DND-41 (cell line): Measurements from ENCODE around the gene RIOK2.

ENCODE experiments used
- ATAC-seq: fragments of 200-7000 bp; cut with Tn5 transposase; 3 replicates; pipeline ENCODE4 v1.9.1; 2021; ENCODE audit warnings: low read depth; ENCODE audit not compliant: insufficient read depth
- DNase-seq: peaks from one replicate; pipeline ENCODE4 v3.0.0-alpha.2; 2020
- H2AFZ ChIP-seq: 2 replicates; pipeline ENCODE4 v1.6.0; 2012; ENCODE audit warnings: low read depth, low read length
- H3K27ac ChIP-seq: 2 replicates; pipeline ENCODE4 v1.5.1; 2012; ENCODE audit warnings: low read length, inconsistent platforms
- H3K27me3 ChIP-seq: fragments of 200-600 bp; sonication (generic); 2 replicates; pipeline ENCODE4 v1.6.0; 2012; ENCODE audit warnings: low read length, mild to moderate bottlenecking, inconsistent platforms; ENCODE audit not compliant: insufficient read depth, poor library complexity
- H3K36me3 ChIP-seq: 2 replicates; pipeline ENCODE4 v1.5.1; 2012; ENCODE audit warnings: low read length, inconsistent platforms; ENCODE audit not compliant: insufficient read depth
- H3K4me1 ChIP-seq: 2 replicates; pipeline ENCODE4 v1.5.1; 2012; ENCODE audit warnings: mild to moderate bottlenecking, low read length; ENCODE audit not compliant: insufficient read depth
- H3K4me2 ChIP-seq: 2 replicates; pipeline ENCODE4 v1.6.0; 2012; ENCODE audit warnings: mild to moderate bottlenecking, moderate library complexity, low read length, inconsistent platforms; ENCODE audit not compliant: insufficient read depth
- H3K4me3 ChIP-seq, 2 experiments: fragments of 200-600 bp in 1 of 2; shearing (Covaris generic) in 1 of 2; 2 replicates each; pipeline ENCODE4 v1.5.1; 2012 to 2016; ENCODE audit warnings: inconsistent platforms in 2 of 2, low read length in 2 of 2, mild to moderate bottlenecking in 2 of 2, low read depth in 1 of 2, moderate library complexity in 1 of 2
- H3K79me2 ChIP-seq: 2 replicates; pipeline ENCODE4 v1.6.0; 2012; ENCODE audit warnings: low read length, inconsistent platforms; ENCODE audit not compliant: insufficient read depth
- H3K9ac ChIP-seq: 2 replicates; pipeline ENCODE4 v1.6.0; 2012; ENCODE audit warnings: low read depth, mild to moderate bottlenecking, inconsistent platforms, low read length, moderate library complexity
- H3K9me3 ChIP-seq: 2 replicates; pipeline ENCODE4 v1.5.1; 2012; ENCODE audit warnings: low read length, moderate library complexity, mild to moderate bottlenecking, inconsistent platforms; ENCODE audit not compliant: insufficient read depth, severe bottlenecking
- H4K20me1 ChIP-seq: 2 replicates; pipeline ENCODE4 v1.6.0; 2012; ENCODE audit warnings: low read length; ENCODE audit not compliant: insufficient read depth
- EZH2 ChIP-seq: IDR thresholded peaks from 3 replicates; pipeline ENCODE4 v1.6.1; 2012; ENCODE audit warnings: borderline replicate concordance, low read depth, mild to moderate bottlenecking, moderate library complexity, low read length, inconsistent platforms; ENCODE audit not compliant: severe bottlenecking
- TF ChIP-seq, protein P1 (sequence below): IDR thresholded peaks from 2 replicates; pipeline ENCODE4 v1.5.1; 2012; ENCODE audit warnings: borderline replicate concordance, low read length, moderate library complexity, mild to moderate bottlenecking; ENCODE audit not compliant: poor library complexity, severe bottlenecking; ENCODE audit errors: extremely low read depth

The RIOK2 gene

DNA sequence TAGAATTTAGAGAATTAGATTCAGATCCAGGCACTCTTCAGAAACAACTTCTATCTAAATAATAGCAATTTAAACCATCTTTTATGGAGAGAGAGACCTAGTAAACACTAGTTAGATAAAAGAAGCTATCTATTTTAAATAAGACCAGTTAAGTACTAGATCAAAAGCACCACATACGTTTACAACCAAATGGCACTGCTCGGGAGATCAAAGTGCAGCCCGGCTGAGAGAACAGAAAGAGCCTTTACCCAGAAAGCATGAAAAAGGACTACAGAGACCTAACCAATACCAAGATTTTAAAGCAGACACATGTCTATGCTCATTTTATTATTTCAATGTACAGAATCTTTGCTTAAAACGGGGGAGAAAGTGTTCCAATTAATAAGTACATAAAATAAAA is 71.4 kb downstream of the RIOK2 start:
- no peak overlapping the region for H3K4me2 ChIP-seq
- peak; percentile 52 for DNase-seq

GRCh38 chr5:97111004-97111403 is 72.0 kb downstream of the RIOK2 start:
- no peaks in the 10 kb centered on the region for H3K79me2 ChIP-seq
- no peaks in the 10 kb centered on the region for H4K20me1 ChIP-seq
- no peak overlapping the region for H3K4me3 ChIP-seq
- no peaks in the 10 kb centered on the region for H3K36me3 ChIP-seq
- TF ChIP-seq, protein P1, sequence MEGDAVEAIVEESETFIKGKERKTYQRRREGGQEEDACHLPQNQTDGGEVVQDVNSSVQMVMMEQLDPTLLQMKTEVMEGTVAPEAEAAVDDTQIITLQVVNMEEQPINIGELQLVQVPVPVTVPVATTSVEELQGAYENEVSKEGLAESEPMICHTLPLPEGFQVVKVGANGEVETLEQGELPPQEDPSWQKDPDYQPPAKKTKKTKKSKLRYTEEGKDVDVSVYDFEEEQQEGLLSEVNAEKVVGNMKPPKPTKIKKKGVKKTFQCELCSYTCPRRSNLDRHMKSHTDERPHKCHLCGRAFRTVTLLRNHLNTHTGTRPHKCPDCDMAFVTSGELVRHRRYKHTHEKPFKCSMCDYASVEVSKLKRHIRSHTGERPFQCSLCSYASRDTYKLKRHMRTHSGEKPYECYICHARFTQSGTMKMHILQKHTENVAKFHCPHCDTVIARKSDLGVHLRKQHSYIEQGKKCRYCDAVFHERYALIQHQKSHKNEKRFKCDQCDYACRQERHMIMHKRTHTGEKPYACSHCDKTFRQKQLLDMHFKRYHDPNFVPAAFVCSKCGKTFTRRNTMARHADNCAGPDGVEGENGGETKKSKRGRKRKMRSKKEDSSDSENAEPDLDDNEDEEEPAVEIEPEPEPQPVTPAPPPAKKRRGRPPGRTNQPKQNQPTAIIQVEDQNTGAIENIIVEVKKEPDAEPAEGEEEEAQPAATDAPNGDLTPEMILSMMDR, result no peak
- no peak for TF ChIP-seq EZH2
- ATAC-seq, result no peak
- no peak for DNase-seq
- H3K9ac ChIP-seq, result no peak overlapping the region
- 0 out of 2 replicates have a peak, but pooled peaks cover 5% of the 10 kb centered on the region for H3K4me1 ChIP-seq
- H3K9me3 ChIP-seq, result no peaks in the 10 kb centered on the region
- H3K27me3 ChIP-seq, result no peaks in the 10 kb centered on the region
- H2AFZ ChIP-seq, result no peak overlapping the region
- no peak overlapping the region for H3K27ac ChIP-seq
- no peak overlapping the region for H3K4me2 ChIP-seq

More for the DNA sequence above, 71.4 kb downstream of the RIOK2 start:
- no peaks in the 10 kb centered on the region for H4K20me1 ChIP-seq
- H2AFZ ChIP-seq, result peak overlapping the region; percentile 28; the same call in 1 of the 2 replicates
- H3K36me3 ChIP-seq, result no peaks in the 10 kb centered on the region
- ATAC-seq, result peak; percentile 88
- H3K9ac ChIP-seq, result no peak overlapping the region
- H3K4me3 ChIP-seq, result no peak overlapping the region
- H3K79me2 ChIP-seq, result no peaks in the 10 kb centered on the region
- no peaks in the 10 kb centered on the region for H3K9me3 ChIP-seq
- no peaks in the 10 kb centered on the region for H3K27me3 ChIP-seq
- TF ChIP-seq, protein P1, result no peak
- TF ChIP-seq EZH2, result no peak
- 0 out of 2 replicates have a peak, but pooled peaks cover 5% of the 10 kb centered on the region for H3K4me1 ChIP-seq
- H3K27ac ChIP-seq, result no peak overlapping the region
